Measurements from ENCODE around the gene PADI6.
A peak's percentile ranks its signal among the peaks of the same experiment; 100 is the strongest.
"Not testable (repeated sequence)": the region's sequence is repeated elsewhere in the genome, so short reads cannot be mapped to it uniquely, and the experiment has no call there.

Gene PADI6

GRCh38 chr1:17404034-17404684 is 32.2 kb downstream of the PADI6 start:
- DNase-seq (ENCODE audit: low read depth in 1 of 2, low spot score in 1 of 2): no peak

- no peak for DNase-seq (ENCODE audit: low read depth in 1 of 2, low spot score in 1 of 2)
Measured at GRCh38 chr1:17404820-17405219, 32.8 kb downstream of the PADI6 start.

- DNase-seq (ENCODE audit: low read depth in 1 of 2, low spot score in 1 of 2): peak in 1 of 2 donors; percentile 22
Measured at GRCh38 chr1:17405898-17406759, 34.1 kb downstream of the PADI6 start.

GRCh38 chr1:17406760-17407475 is 34.9 kb downstream of the PADI6 start:
- DNase-seq (ENCODE audit: low read depth in 1 of 2, low spot score in 1 of 2): not testable (repeated sequence)

- not testable (repeated sequence) for DNase-seq (ENCODE audit: low read depth in 1 of 2, low spot score in 1 of 2)
Measured at GRCh38 chr1:17407786-17408514, 36.0 kb downstream of the PADI6 start.

GRCh38 chr1:17409391-17409811 is 37.4 kb downstream of the PADI6 start:
- DNase-seq (ENCODE audit: low read depth in 1 of 2, low spot score in 1 of 2): no peak

GRCh38 chr1:17412093-17412870 is 40.3 kb downstream of the PADI6 start:
- DNase-seq (ENCODE audit: low read depth in 1 of 2, low spot score in 1 of 2): no peak

- DNase-seq (ENCODE audit: low read depth in 1 of 2, low spot score in 1 of 2): no peak
Measured at GRCh38 chr1:17414022-17414421, 42.0 kb downstream of the PADI6 start.

- no peak for DNase-seq (ENCODE audit: low read depth in 1 of 2, low spot score in 1 of 2)
Measured at GRCh38 chr1:17416389-17416788, 44.4 kb downstream of the PADI6 start.

- peak; percentile 55 to 59 for DNase-seq (ENCODE audit: low read depth in 1 of 2, low spot score in 1 of 2)
Measured at GRCh38 chr1:17419626-17420328, 47.8 kb downstream of the PADI6 start.

- DNase-seq (ENCODE audit: low read depth in 1 of 2, low spot score in 1 of 2): no peak
Measured at GRCh38 chr1:17420391-17420918, 48.5 kb downstream of the PADI6 start.

- DNase-seq (ENCODE audit: low read depth in 1 of 2, low spot score in 1 of 2): no peak
Measured at GRCh38 chr1:17422461-17422860, 50.5 kb downstream of the PADI6 start.

- no peak for DNase-seq (ENCODE audit: low read depth in 1 of 2, low spot score in 1 of 2)
Measured at GRCh38 chr1:17423781-17424245, 51.8 kb downstream of the PADI6 start.

- DNase-seq (ENCODE audit: low read depth in 1 of 2, low spot score in 1 of 2): no peak
Measured at GRCh38 chr1:17425806-17426600, 54.0 kb downstream of the PADI6 start.

- DNase-seq (ENCODE audit: low read depth in 1 of 2, low spot score in 1 of 2): no peak
Measured at GRCh38 chr1:17427696-17428660, 56.0 kb downstream of the PADI6 start.

GRCh38 chr1:17429183-17429582 is 57.2 kb downstream of the PADI6 start:
- DNase-seq (ENCODE audit: low read depth in 1 of 2, low spot score in 1 of 2): no peak

GRCh38 chr1:17432412-17432811 is 60.4 kb downstream of the PADI6 start:
- DNase-seq (ENCODE audit: low read depth in 1 of 2, low spot score in 1 of 2): no peak

Data from stimulated activated CD4-positive, alpha-beta T cell treated with anti-CD3 and anti-CD28 coated beads, Interleukin-15, amount 100 ng/mL, for 1 hour (primary cell).